ENCODE results near the gene DEFB118. TPM values are rescaled to one million over a fixed set of nuclear protein-coding genes. Genes with fewer than 3 reads are reported as not detected.

DEFB118 gene
- total RNA-seq, result not detected in 2 replicates

GRCh38 chr20:31368301-31368700 lies at the start of gene DEFB118:
Gene DEFB118 (plus strand): TSS chr20:31368601. CDS start chr20:31368651, 50 bp downstream.

GRCh38 chr20:31390490-31390889 lies 22.1 kb downstream of the DEFB118 start, which contains the start of gene DEFB119:
Gene DEFB119 (minus strand): TSS chr20:31390590. CDS start chr20:31390483, 107 bp downstream.

GRCh38 chr20:31406115-31406514 lies 37.7 kb downstream of the DEFB118 start, which contains the start of gene DEFB121:
Gene DEFB121 (minus strand): TSS chr20:31406215. CDS start chr20:31406152, 63 bp downstream.

Small RNA genes lying within 50 kb of the gene (small RNA-seq; reads per million reads assigned to genes)
- gene DEFB117 (not detected), gene RF00561 (not detected), gene RNA5SP480 (not detected)

Other genes starting within 250 kb of the DEFB118 start
- not detected in 2 replicates for gene DEFB115, start 110.9 kb upstream of the DEFB118 start, total RNA-seq
- not detected in 2 replicates for gene DEFB116, start 60.0 kb upstream of the DEFB118 start, total RNA-seq
- gene DEFB119, start 22.0 kb downstream of the DEFB118 start, total RNA-seq, result not detected in 2 replicates
- gene DEFB121, start 37.6 kb downstream of the DEFB118 start, total RNA-seq, result not detected in 2 replicates
- not detected in 2 replicates for gene DEFB123, start 72.0 kb downstream of the DEFB118 start, total RNA-seq
- gene DEFB124, start 106.5 kb downstream of the DEFB118 start, total RNA-seq, result not detected in 2 replicates
- gene REM1, start 106.7 kb downstream of the DEFB118 start, total RNA-seq, result not detected in 2 replicates
- 112 and 125 TPM in 2 replicates for gene HM13, start 145.8 kb downstream of the DEFB118 start, total RNA-seq
- gene ID1, start 236.7 kb downstream of the DEFB118 start, total RNA-seq, result 54.2 and 75.0 TPM in 2 replicates

Data from subcutaneous preadipocyte (primary cell).